Astrocyte (in vitro differentiated cells and primary cell): Measurements from ENCODE around the gene DLGAP4. TPM values are rescaled to one million over a fixed set of nuclear protein-coding genes. Genes with fewer than 3 reads are reported as not detected.

Experiments used
- DNase-seq: peaks from one replicate; pipeline ENCODE4 v3.0.0-alpha.2; 2010; ENCODE audit warnings: low read depth
- FAIRE-seq: peaks from 2 replicates; lab custom pipeline; 2011; peaks lifted over from hg19 to GRCh38; lab: Jason Lieb, UNC
- H2AFZ ChIP-seq: 2 replicates; pipeline ENCODE4 v1.6.0; 2012; ENCODE audit warnings: low read depth, low read length, inconsistent platforms
- H3K27ac ChIP-seq: 2 replicates; pipeline ENCODE4 v1.5.1; 2011; ENCODE audit warnings: low read depth, low read length, inconsistent platforms
- H3K27me3 ChIP-seq: 2 replicates; pipeline ENCODE4 v1.6.0; 2011; ENCODE audit warnings: low read length, inconsistent platforms; ENCODE audit not compliant: insufficient read depth
- H3K36me3 ChIP-seq: 2 replicates; pipeline ENCODE4 v1.5.1; 2011; ENCODE audit warnings: low read length, inconsistent platforms; ENCODE audit not compliant: insufficient read depth
- H3K4me1 ChIP-seq: 2 replicates; pipeline ENCODE4 v1.5.1; 2011; ENCODE audit warnings: low read length, inconsistent platforms; ENCODE audit not compliant: insufficient read depth
- H3K4me2 ChIP-seq: 2 replicates; pipeline ENCODE4 v1.6.0; 2012; ENCODE audit warnings: low read length, inconsistent platforms
- H3K4me3 ChIP-seq: 2 replicates; pipeline ENCODE4 v1.5.1; 2011; ENCODE audit warnings: low read depth, mild to moderate bottlenecking, low read length, inconsistent platforms; ENCODE audit not compliant: insufficient read depth
- H3K79me2 ChIP-seq: 2 replicates; pipeline ENCODE4 v1.6.0; 2012; ENCODE audit warnings: mild to moderate bottlenecking, low read length, inconsistent platforms; ENCODE audit not compliant: insufficient read depth
- H3K9ac ChIP-seq: 2 replicates; pipeline ENCODE4 v1.6.0; 2012; ENCODE audit warnings: mild to moderate bottlenecking, low read length, inconsistent platforms
- H3K9me3 ChIP-seq: 2 replicates; pipeline ENCODE4 v1.5.1; 2012; ENCODE audit warnings: low read depth, mild to moderate bottlenecking, low read length, inconsistent platforms; ENCODE audit not compliant: insufficient read depth
- H4K20me1 ChIP-seq: 2 replicates; pipeline ENCODE4 v1.6.0; 2012; ENCODE audit warnings: low read length, inconsistent platforms; ENCODE audit not compliant: insufficient read depth
- H3K27ac Mint-ChIP-seq: one replicate; pipeline ENCODE4 v1.8.0; 2021; ENCODE audit warnings: mild to moderate bottlenecking, mixed read lengths; ENCODE audit not compliant: unreplicated experiment
- H3K27me3 Mint-ChIP-seq: one replicate; pipeline ENCODE4 v1.8.0; 2021; ENCODE audit warnings: low read depth, mixed read lengths; ENCODE audit not compliant: unreplicated experiment
- H3K36me3 Mint-ChIP-seq: one replicate; pipeline ENCODE4 v1.8.0; 2021; ENCODE audit warnings: low read depth, mixed read lengths; ENCODE audit not compliant: unreplicated experiment
- H3K4me1 Mint-ChIP-seq: one replicate; pipeline ENCODE4 v1.8.0; 2021; ENCODE audit warnings: low read depth, mixed read lengths; ENCODE audit not compliant: unreplicated experiment
- H3K4me3 Mint-ChIP-seq: one replicate; pipeline ENCODE4 v1.8.0; 2021; ENCODE audit warnings: mild to moderate bottlenecking, moderate library complexity, mixed read lengths; ENCODE audit not compliant: unreplicated experiment
- H3K9me3 Mint-ChIP-seq: one replicate; pipeline ENCODE4 v1.8.0; 2021; ENCODE audit warnings: mild to moderate bottlenecking, mixed read lengths; ENCODE audit not compliant: unreplicated experiment
- CTCF ChIP-seq: IDR thresholded peaks from 2 replicates; pipeline ENCODE4 v1.5.1; 2011; ENCODE audit warnings: low read depth, mild to moderate bottlenecking, inconsistent platforms, low read length, moderate library complexity; ENCODE audit not compliant: insufficient read depth
- EZH2 ChIP-seq: IDR thresholded peaks from 2 replicates; pipeline ENCODE4 v1.6.1; 2012; ENCODE audit warnings: mild to moderate bottlenecking, low read length, inconsistent platforms; ENCODE audit not compliant: insufficient read depth
- total RNA-seq: library from RNA; stranded (reverse); gene quantifications from 2 replicates; pipeline ENCODE4 v1.2.1, GENCODE V29; 2021

The DLGAP4 gene
- total RNA-seq, 1 donor from 2014 or later: 135 TPM

- peaks cover 27% of the 10 kb centered on the region for H3K79me2 ChIP-seq
- no peaks in the 10 kb centered on the region for H3K27me3 ChIP-seq
- Mint-ChIP-seq H3K27ac (no peak overlapping the region), H3K27me3 (no peaks in the 10 kb centered on the region), H3K4me3 (no peak overlapping the region), H3K36me3 (no peaks in the 10 kb centered on the region), H3K9me3 (no peaks in the 10 kb centered on the region), H3K4me1 (peaks cover 11% of the 10 kb centered on the region)
- H4K20me1 ChIP-seq: peaks cover 17% of the 10 kb centered on the region
- DNase-seq: peak; percentile 49
- no peak overlapping the region for H3K4me3 ChIP-seq
- H3K4me1 ChIP-seq: peaks cover 22% of the 10 kb centered on the region
- H2AFZ ChIP-seq: no peak overlapping the region
- no peak for FAIRE-seq
- H3K9ac ChIP-seq: no peak overlapping the region
- TF ChIP-seq EZH2 (no peak), CTCF (no peak)
- peak overlapping the region; percentile 38 for H3K4me2 ChIP-seq
- no peaks in the 10 kb centered on the region for H3K36me3 ChIP-seq
- no peak overlapping the region for H3K27ac ChIP-seq
- no peaks in the 10 kb centered on the region for H3K9me3 ChIP-seq
Observed at GRCh38 chr20:36538026-36538722, 232.0 kb downstream of the DLGAP4 start.

GRCh38 chr20:36540551-36541211 is 234.5 kb downstream of the DLGAP4 start:
- Histone ChIP-seq H3K27ac (peak overlapping the region; percentile 75), H3K36me3 (no peaks in the 10 kb centered on the region), H3K9ac (peak overlapping the region; percentile 96), H4K20me1 (peaks cover 42% of the 10 kb centered on the region), H3K27me3 (no peaks in the 10 kb centered on the region), H3K79me2 (peaks cover 49% of the 10 kb centered on the region), H3K4me3 (peak overlapping the region; percentile 86), H3K4me1 (peaks cover 40% of the 10 kb centered on the region), H2AFZ (peak overlapping the region; percentile 71), H3K4me2 (peak overlapping the region; percentile 99), H3K9me3 (no peaks in the 10 kb centered on the region)
- Mint-ChIP-seq H3K27ac (no peak overlapping the region), H3K4me3 (peak overlapping the region; percentile 75), H3K27me3 (no peaks in the 10 kb centered on the region), H3K9me3 (no peaks in the 10 kb centered on the region), H3K36me3 (peaks cover 11% of the 10 kb centered on the region), H3K4me1 (peaks cover 28% of the 10 kb centered on the region)
- TF ChIP-seq EZH2 (no peak), CTCF (no peak)
- no peak for DNase-seq
- no peak for FAIRE-seq
